Mesendoderm (in vitro differentiated cells): ENCODE results near the gene ANO6.
A peak's percentile ranks its signal among the peaks of the same experiment; 100 is the strongest.

Source experiments
- DNase-seq: peaks from one replicate; pipeline ENCODE4 v3.0.0; 2013
- H2AK5ac ChIP-seq: 2 replicates; pipeline ENCODE4 v1.6.1; 2013; ENCODE audit warnings: low read length, inconsistent platforms
- H2BK120ac ChIP-seq: 2 replicates; pipeline ENCODE4 v1.6.1; 2013; ENCODE audit warnings: low read depth, mild to moderate bottlenecking, low read length, moderate library complexity, mixed read lengths
- H2BK15ac ChIP-seq: replicated peaks from 2 replicates; pipeline ENCODE4 v1.6.1; 2013; ENCODE audit warnings: low read depth, mild to moderate bottlenecking, moderate library complexity
- H2BK5ac ChIP-seq: 2 replicates; pipeline ENCODE4 v1.6.1; 2013; ENCODE audit warnings: low read length, inconsistent platforms
- H3K18ac ChIP-seq: 2 replicates; pipeline ENCODE4 v1.6.1; 2013; ENCODE audit warnings: mild to moderate bottlenecking, low read length, mixed read lengths
- H3K23ac ChIP-seq: one replicate; pipeline ENCODE4 v1.6.1; 2013; ENCODE audit warnings: low read length
- H3K27ac ChIP-seq: 2 replicates; pipeline ENCODE4 v1.5.1; 2013; ENCODE audit warnings: low read depth, mild to moderate bottlenecking, inconsistent platforms, low read length, moderate library complexity
- H3K27me3 ChIP-seq: 2 replicates; pipeline ENCODE4 v1.6.1; 2013; ENCODE audit warnings: low read length, control low read depth, mild to moderate bottlenecking, inconsistent platforms; ENCODE audit not compliant: insufficient read depth, poor library complexity
- H3K36me3 ChIP-seq: 2 replicates; pipeline ENCODE4 v1.6.1; 2013; ENCODE audit warnings: low read length, inconsistent platforms; ENCODE audit not compliant: control insufficient read depth, insufficient read depth
- H3K4ac ChIP-seq: one replicate; pipeline ENCODE4 v1.6.1; 2013; ENCODE audit warnings: low read depth, mild to moderate bottlenecking, low read length, moderate library complexity
- H3K4me1 ChIP-seq: 2 replicates; pipeline ENCODE4 v1.6.1; 2013; ENCODE audit warnings: low read depth, low read length, inconsistent platforms; ENCODE audit not compliant: control insufficient read depth
- H3K4me2 ChIP-seq: 2 replicates; pipeline ENCODE4 v1.6.1; 2013; ENCODE audit warnings: low read length
- H3K4me3 ChIP-seq: 2 replicates; pipeline ENCODE4 v1.5.1; 2013; ENCODE audit warnings: mild to moderate bottlenecking, low read length
- H3K56ac ChIP-seq: one replicate; pipeline ENCODE4 v1.6.1; 2013; ENCODE audit warnings: low read length
- H3K79me1 ChIP-seq: 2 replicates; pipeline ENCODE4 v1.6.1; 2013; ENCODE audit warnings: low read length, inconsistent platforms
- H3K79me2 ChIP-seq: 2 replicates; pipeline ENCODE4 v1.6.1; 2013; ENCODE audit warnings: mild to moderate bottlenecking, low read length; ENCODE audit not compliant: control insufficient read depth, insufficient read depth
- H3K9ac ChIP-seq: 2 replicates; pipeline ENCODE4 v1.6.1; 2013; ENCODE audit warnings: low read length, inconsistent platforms
- H4K5ac ChIP-seq: one replicate; pipeline ENCODE4 v1.6.1; 2013; ENCODE audit warnings: low read length
- H4K8ac ChIP-seq: one replicate; pipeline ENCODE4 v1.6.1; 2013; ENCODE audit warnings: low read depth, mild to moderate bottlenecking, control low read depth, low read length, moderate library complexity
- WGBS: extraction: QIAGEN DNeasy Blood & Tissue Kit; methylation state at CpG from one replicate; pipeline ENCODE4 v1.1.7; 2013; ENCODE audit warnings: low lambda C conversion rate, missing lambda C conversion rate; ENCODE audit not compliant: insufficient coverage; ENCODE audit errors: extremely low coverage; 5-methylcytosine and 5-hydroxymethylcytosine counted together

Gene ANO6

GRCh38 chr12:45279931-45280830 lies 64.3 kb downstream of the ANO6 start:
- Histone ChIP-seq H3K79me1 (peaks cover 17% of the 10 kb centered on the region), H3K4me1 (peaks cover 5% of the 10 kb centered on the region), H4K8ac (no peak overlapping the region), H2BK15ac (no peak overlapping the region), H2BK120ac (no peak overlapping the region), H3K23ac (no peak overlapping the region), H4K5ac (no peak overlapping the region), H3K56ac (no peak overlapping the region), H2AK5ac (no peak overlapping the region), H3K36me3 (no peaks in the 10 kb centered on the region), H3K27me3 (no peaks in the 10 kb centered on the region), H3K79me2 (peaks cover 5% of the 10 kb centered on the region), H3K9ac (no peak overlapping the region), H3K27ac (no peak overlapping the region), H3K4ac (no peak overlapping the region), H3K18ac (no peak overlapping the region), H3K4me2 (no peak overlapping the region), H2BK5ac (no peak overlapping the region), H3K4me3 (no peak overlapping the region)
- DNase-seq = no peak
- no CpG with 5 or more reads among the region's 4 CpGs for WGBS

- no peak overlapping the region for H3K4me2 ChIP-seq
- H3K56ac ChIP-seq = no peak overlapping the region
- no peak overlapping the region for H3K23ac ChIP-seq
- WGBS = no CpG with 5 or more reads among the region's 1 CpG
- H3K79me1 ChIP-seq = peaks cover 11% of the 10 kb centered on the region
- peaks cover 2% of the 10 kb centered on the region for H3K79me2 ChIP-seq
- H2BK120ac ChIP-seq = no peak overlapping the region
- no peak for DNase-seq
- H3K4me1 ChIP-seq = peaks cover 5% of the 10 kb centered on the region
- H3K18ac ChIP-seq = no peak overlapping the region
- H2BK15ac ChIP-seq = no peak overlapping the region
- H2BK5ac ChIP-seq = no peak overlapping the region
- no peaks in the 10 kb centered on the region for H3K36me3 ChIP-seq
- H2AK5ac ChIP-seq = no peak overlapping the region
- H3K27me3 ChIP-seq = no peaks in the 10 kb centered on the region
- no peak overlapping the region for H3K4me3 ChIP-seq
- no peak overlapping the region for H3K4ac ChIP-seq
- no peak overlapping the region for H3K27ac ChIP-seq
- no peak overlapping the region for H4K5ac ChIP-seq
- H4K8ac ChIP-seq = no peak overlapping the region
- no peak overlapping the region for H3K9ac ChIP-seq
These were observed 66.1 kb downstream of the ANO6 start for GRCh38 chr12:45281994-45282393.

GRCh38 chr12:45282411-45282810 lies 66.5 kb downstream of the ANO6 start:
- no CpG with 5 or more reads among the region's 4 CpGs for WGBS

GRCh38 chr12:45284096-45284901 lies 68.4 kb downstream of the ANO6 start:
- Histone ChIP-seq H4K8ac (no peak overlapping the region), H3K4me2 (no peak overlapping the region), H3K27me3 (no peaks in the 10 kb centered on the region), H3K4me1 (peaks cover 5% of the 10 kb centered on the region), H3K9ac (no peak overlapping the region), H3K27ac (peak overlapping the region; percentile 23), H3K79me2 (no peaks in the 10 kb centered on the region), H3K36me3 (no peaks in the 10 kb centered on the region), H2BK120ac (no peak overlapping the region), H3K4ac (peak overlapping the region; percentile 16), H2AK5ac (no peak overlapping the region), H4K5ac (no peak overlapping the region), H3K23ac (no peak overlapping the region), H3K56ac (no peak overlapping the region), H2BK5ac (no peak overlapping the region), H3K18ac (peak overlapping the region; percentile 80), H3K4me3 (no peak overlapping the region), H2BK15ac (no peak overlapping the region), H3K79me1 (peaks cover 9% of the 10 kb centered on the region)
- peak; percentile 88 for DNase-seq
- WGBS = no CpG with 5 or more reads among the region's 8 CpGs

More at GRCh38 chr12:45282411-45282810, 66.5 kb downstream of the ANO6 start:
- no peaks in the 10 kb centered on the region for H3K36me3 ChIP-seq
- no peak overlapping the region for H3K4me3 ChIP-seq
- peaks cover 13% of the 10 kb centered on the region for H3K79me1 ChIP-seq
- no peak overlapping the region for H2BK5ac ChIP-seq
- no peak overlapping the region for H4K8ac ChIP-seq
- no peak overlapping the region for H2BK120ac ChIP-seq
- DNase-seq = no peak
- no peak overlapping the region for H3K27ac ChIP-seq
- no peak overlapping the region for H2AK5ac ChIP-seq
- no peak overlapping the region for H3K4me2 ChIP-seq
- H3K4ac ChIP-seq = no peak overlapping the region
- H3K23ac ChIP-seq = no peak overlapping the region
- no peak overlapping the region for H3K9ac ChIP-seq
- no peak overlapping the region for H4K5ac ChIP-seq
- H2BK15ac ChIP-seq = no peak overlapping the region
- H3K79me2 ChIP-seq = peaks cover 2% of the 10 kb centered on the region
- peaks cover 5% of the 10 kb centered on the region for H3K4me1 ChIP-seq
- no peak overlapping the region for H3K18ac ChIP-seq
- no peak overlapping the region for H3K56ac ChIP-seq
- H3K27me3 ChIP-seq = no peaks in the 10 kb centered on the region

GRCh38 chr12:45285717-45286116 lies 69.8 kb downstream of the ANO6 start:
- Histone ChIP-seq H2BK15ac (no peak overlapping the region), H4K8ac (no peak overlapping the region), H3K4me2 (no peak overlapping the region), H3K4me1 (peaks cover 5% of the 10 kb centered on the region), H3K23ac (no peak overlapping the region), H3K79me2 (no peaks in the 10 kb centered on the region), H3K9ac (no peak overlapping the region), H3K27ac (no peak overlapping the region), H3K18ac (no peak overlapping the region), H3K4me3 (no peak overlapping the region), H3K56ac (no peak overlapping the region), H3K27me3 (no peaks in the 10 kb centered on the region), H2BK5ac (no peak overlapping the region), H2AK5ac (no peak overlapping the region), H2BK120ac (no peak overlapping the region), H3K36me3 (no peaks in the 10 kb centered on the region), H3K4ac (peak overlapping the region; percentile 3), H4K5ac (no peak overlapping the region), H3K79me1 (peaks cover 8% of the 10 kb centered on the region)
- no CpG with 5 or more reads among the region's 2 CpGs for WGBS
- no peak for DNase-seq
